Right hindlimb (tissue), 1 donor: ENCODE measurements around the gene USP7.
"Not testable (repeated sequence)": the region's sequence is repeated elsewhere in the genome, so short reads cannot be mapped to it uniquely, and the experiment has no call there.

ENCODE experiments used
- DNase-seq: peaks from one replicate; pipeline ENCODE4 v3.0.0-alpha.2; 2018

The USP7 gene

GRCh38 chr16:8894736-8895334, 68.9 kb downstream of the USP7 start:
- DNase-seq: no peak

GRCh38 chr16:8893976-8894690, 69.6 kb downstream of the USP7 start:
- no peak for DNase-seq

- no peak for DNase-seq
Observed at GRCh38 chr16:8893426-8893825, 70.3 kb downstream of the USP7 start.

GRCh38 chr16:8892101-8892575, 71.6 kb downstream of the USP7 start:
- DNase-seq: no peak

GRCh38 chr16:8890549-8890921, 73.2 kb downstream of the USP7 start:
- no peak for DNase-seq

GRCh38 chr16:8889893-8890548, 73.7 kb downstream of the USP7 start:
- no peak for DNase-seq

GRCh38 chr16:8888951-8889892, 74.5 kb downstream of the USP7 start:
- no peak for DNase-seq

GRCh38 chr16:8887952-8888560, 75.7 kb downstream of the USP7 start:
- DNase-seq: no peak

GRCh38 chr16:8887431-8887765, 76.3 kb downstream of the USP7 start:
- DNase-seq: no peak

GRCh38 chr16:8886593-8887430, 76.9 kb downstream of the USP7 start:
- DNase-seq: no peak

GRCh38 chr16:8885674-8886592, 77.8 kb downstream of the USP7 start:
- no peak for DNase-seq

GRCh38 chr16:8882725-8883377, 80.9 kb downstream of the USP7 start:
- no peak for DNase-seq

GRCh38 chr16:8882041-8882617, 81.6 kb downstream of the USP7 start, which contains the start of gene LITAFD:
TSS of gene LITAFD (plus strand) at chr16:8882351. CDS start at chr16:8884356, 2,005 bp downstream.
- no peak for DNase-seq

GRCh38 chr16:8880839-8881510, 82.7 kb downstream of the USP7 start:
- DNase-seq: no peak

GRCh38 chr16:8878523-8878911, 85.2 kb downstream of the USP7 start:
- DNase-seq: peak; percentile 17

- no peak for DNase-seq
Observed at GRCh38 chr16:8877894-8878522, 85.7 kb downstream of the USP7 start.

GRCh38 chr16:8875317-8875716, 88.4 kb downstream of the USP7 start:
- not testable (repeated sequence) for DNase-seq

- peak; percentile 75 for DNase-seq
Observed at GRCh38 chr16:8874388-8874787, 89.3 kb downstream of the USP7 start.

GRCh38 chr16:8873866-8874195, 89.9 kb downstream of the USP7 start:
- DNase-seq: not testable (repeated sequence)
